DOHH2 (cell line): ENCODE results near the gene LHFPL4.

Experiments used
- EZH2phosphoT487 ChIP-seq: fragments of 200-600 bp; sonication (generic); IDR thresholded peaks from 2 replicates; pipeline ENCODE4 v1.6.1; 2017; ENCODE audit warnings: borderline replicate concordance, mild to moderate bottlenecking, antibody characterized with exemption, low read length, moderate library complexity, mixed read lengths
- TF ChIP-seq, protein P1 (sequence below): fragments of 200-600 bp; sonication (generic); IDR thresholded peaks from one replicate; pipeline ENCODE4 v1.5.1; 2014; ENCODE audit warnings: antibody characterized with exemption, mild to moderate bottlenecking, low read depth, low read length; ENCODE audit not compliant: poor library complexity, severe bottlenecking

GRCh38 chr3:9542182-9542581, 11.4 kb downstream of the LHFPL4 start:
- TF ChIP-seq, protein P1, sequence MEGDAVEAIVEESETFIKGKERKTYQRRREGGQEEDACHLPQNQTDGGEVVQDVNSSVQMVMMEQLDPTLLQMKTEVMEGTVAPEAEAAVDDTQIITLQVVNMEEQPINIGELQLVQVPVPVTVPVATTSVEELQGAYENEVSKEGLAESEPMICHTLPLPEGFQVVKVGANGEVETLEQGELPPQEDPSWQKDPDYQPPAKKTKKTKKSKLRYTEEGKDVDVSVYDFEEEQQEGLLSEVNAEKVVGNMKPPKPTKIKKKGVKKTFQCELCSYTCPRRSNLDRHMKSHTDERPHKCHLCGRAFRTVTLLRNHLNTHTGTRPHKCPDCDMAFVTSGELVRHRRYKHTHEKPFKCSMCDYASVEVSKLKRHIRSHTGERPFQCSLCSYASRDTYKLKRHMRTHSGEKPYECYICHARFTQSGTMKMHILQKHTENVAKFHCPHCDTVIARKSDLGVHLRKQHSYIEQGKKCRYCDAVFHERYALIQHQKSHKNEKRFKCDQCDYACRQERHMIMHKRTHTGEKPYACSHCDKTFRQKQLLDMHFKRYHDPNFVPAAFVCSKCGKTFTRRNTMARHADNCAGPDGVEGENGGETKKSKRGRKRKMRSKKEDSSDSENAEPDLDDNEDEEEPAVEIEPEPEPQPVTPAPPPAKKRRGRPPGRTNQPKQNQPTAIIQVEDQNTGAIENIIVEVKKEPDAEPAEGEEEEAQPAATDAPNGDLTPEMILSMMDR, result no peak
- no peak for TF ChIP-seq EZH2phosphoT487
